ENCODE measurements around the gene CEP120.
"Not testable (repeated sequence)": the region's sequence is repeated elsewhere in the genome, so short reads cannot be mapped to it uniquely, and the experiment has no call there.

CEP120 gene

GRCh38 chr5:123423278-123424149 is at the start of gene CEP120:
Gene CEP120 (minus strand): TSS chr5:123423403. CDS start chr5:123422998, 405 bp downstream.
- DNase-seq (ENCODE audit: low read depth) = peak; percentile 98
- in situ Hi-C loops (cut with HindIII; ENCODE audit: low sequenced_read_pairs) = no loop called here
- peak; percentile 82 for TF ChIP-seq CTCF (IDR thresholded peaks at IDR 0.05; ENCODE audit: low read depth, low read length, missing control alignments)
- H3K4me3 ChIP-seq (ENCODE audit: low read depth, low read length) = peak within 1 kb of the TSS; percentile 69

- in situ Hi-C loops (cut with HindIII; ENCODE audit: low sequenced_read_pairs) = no loop called here
- TF ChIP-seq CTCF (IDR thresholded peaks at IDR 0.05; ENCODE audit: low read depth, low read length, missing control alignments) = no peak
- no peak for DNase-seq (ENCODE audit: low read depth)
- H3K4me3 ChIP-seq (ENCODE audit: low read depth, low read length) = no peak overlapping the region
These were observed 49.1 kb upstream of the CEP120 start for GRCh38 chr5:123472150-123472924.

- in situ Hi-C loops (cut with HindIII; ENCODE audit: low sequenced_read_pairs) = no loop called here
- H3K4me3 ChIP-seq (ENCODE audit: low read depth, low read length) = no peak overlapping the region
- TF ChIP-seq CTCF (IDR thresholded peaks at IDR 0.05; ENCODE audit: low read depth, low read length, missing control alignments) = no peak
- DNase-seq (ENCODE audit: low read depth) = no peak
These were observed 48.2 kb upstream of the CEP120 start for GRCh38 chr5:123471385-123471784.

- H3K4me3 ChIP-seq (ENCODE audit: low read depth, low read length); DNase-seq (ENCODE audit: low read depth); in situ Hi-C loops (cut with HindIII; ENCODE audit: low sequenced_read_pairs): not testable (repeated sequence)
These were observed 43.6 kb upstream of the CEP120 start for GRCh38 chr5:123466839-123467238.

GRCh38 chr5:123460296-123460729 is 37.1 kb upstream of the CEP120 start:
- no peak for DNase-seq (ENCODE audit: low read depth)
- in situ Hi-C loops (cut with HindIII; ENCODE audit: low sequenced_read_pairs) = no loop called here
- TF ChIP-seq CTCF (IDR thresholded peaks at IDR 0.05; ENCODE audit: low read depth, low read length, missing control alignments) = no peak
- H3K4me3 ChIP-seq (ENCODE audit: low read depth, low read length) = no peak overlapping the region

- DNase-seq (ENCODE audit: low read depth); H3K4me3 ChIP-seq (ENCODE audit: low read depth, low read length); in situ Hi-C loops (cut with HindIII; ENCODE audit: low sequenced_read_pairs): not testable (repeated sequence)
These were observed 35.8 kb upstream of the CEP120 start for GRCh38 chr5:123458994-123459393.

GRCh38 chr5:123456242-123456641 is 33.0 kb upstream of the CEP120 start:
- no peak overlapping the region for H3K4me3 ChIP-seq (ENCODE audit: low read depth, low read length)
- in situ Hi-C loops (cut with HindIII; ENCODE audit: low sequenced_read_pairs) = no loop called here
- DNase-seq (ENCODE audit: low read depth) = no peak
- no peak for TF ChIP-seq CTCF (IDR thresholded peaks at IDR 0.05; ENCODE audit: low read depth, low read length, missing control alignments)

All from astrocyte of the cerebellum (primary cell).